K562 (cell line): ENCODE data around the gene AJAP1. TPM values are rescaled to one million over a fixed set of nuclear protein-coding genes. Genes with fewer than 3 reads are reported as not detected.

Source experiments
- ATAC-seq: fragments of 200-7000 bp; cut with Tn5 transposase; 3 replicates; pipeline ENCODE4 v1.9.1; 2020; ENCODE audit warnings: moderate library complexity
- BruUV-seq: library from RNA; stranded (reverse); fragments of 400-500 nt; replicated peaks from 2 replicates; lab custom pipeline; 2021; lab: Mats Ljungman, UMichigan
- CTCF ChIA-PET: fragments of 300-600 bp; formaldehyde crosslinking; extraction: SDS; loops from one replicate; lab custom pipeline; 2021; ENCODE audit warnings: low intra/inter-chr PET ratio; lab: Yijun Ruan, JAX
- POLR2A ChIA-PET: fragments of 300-600, 350-650 bp; sonication (Branson Sonifier 250); formaldehyde crosslinking; extraction: SDS; loops from one replicate; lab custom pipeline; 2021; ENCODE audit warnings: antibody characterized with exemption, inconsistent platforms; lab: Yijun Ruan, JAX
- DNase-seq, 4 experiments: peaks; one replicate each; pipeline versions ENCODE4 v3.0.0 to v3.0.0-alpha.2; 2011 to 2018; ENCODE audit warnings: low spot score in 3 of 4, mixed read lengths in 3 of 4; ENCODE audit errors: extremely low read depth in 1 of 4
- FAIRE-seq: peaks from 2 replicates; lab custom pipeline; 2011; peaks lifted over from hg19 to GRCh38; lab: Jason Lieb, UNC
- H2AFZ ChIP-seq: 2 replicates; pipeline ENCODE4 v1.6.0; 2011; ENCODE audit warnings: low read depth, low read length, control low read depth, inconsistent platforms
- H3K27ac ChIP-seq: fragments of 200-600 bp; 3 replicates; pipeline ENCODE4 v1.8.0; 2011; ENCODE audit warnings: low read depth, mild to moderate bottlenecking, control low read depth, inconsistent platforms, low read length, moderate library complexity, mixed read lengths; ENCODE audit errors: extremely low read depth
- H3K27me3 ChIP-seq, 2 experiments: fragments of 300-600 bp in 1 of 2; 2 replicates in 1 of 2; 3 replicates in 1 of 2; pipeline versions ENCODE4 v1.6.0 to v1.8.0; 2011; ENCODE audit warnings: inconsistent platforms in 2 of 2, low read length in 2 of 2, mild to moderate bottlenecking in 1 of 2, mixed read lengths in 1 of 2, moderate library complexity in 1 of 2; ENCODE audit not compliant: control insufficient read depth in 2 of 2, insufficient read depth in 2 of 2
- H3K36me3 ChIP-seq: fragments of 300-600 bp; 3 replicates; pipeline ENCODE4 v1.8.0; 2011; ENCODE audit warnings: mild to moderate bottlenecking, low read length, inconsistent platforms; ENCODE audit not compliant: control insufficient read depth, insufficient read depth
- H3K4me1 ChIP-seq, 2 experiments: fragments of 200-600 bp in 1 of 2; replicated peaks in 1 of 2; 2 replicates in 1 of 2; 3 replicates in 1 of 2; pipeline versions ENCODE4 v1.5.1 to v1.8.0; 2011; ENCODE audit warnings: inconsistent platforms in 2 of 2, low read length in 2 of 2, mild to moderate bottlenecking in 1 of 2, mixed read lengths in 1 of 2, moderate library complexity in 1 of 2; ENCODE audit not compliant: control insufficient read depth in 2 of 2, insufficient read depth in 2 of 2
- H3K4me2 ChIP-seq: 2 replicates; pipeline ENCODE4 v1.6.1; 2011; ENCODE audit warnings: low read length, control low read depth, inconsistent platforms, mixed read lengths; ENCODE audit not compliant: insufficient read depth
- H3K4me3 ChIP-seq: fragments of 200-600 bp; sonication (generic), shearing (Covaris generic); 2 replicates; pipeline ENCODE4 v1.5.1; 2016; ENCODE audit warnings: control low read depth, inconsistent platforms
- H3K79me2 ChIP-seq: fragments of 200-600 bp; 3 replicates; pipeline ENCODE4 v1.8.0; 2011; ENCODE audit warnings: low read length, inconsistent platforms; ENCODE audit not compliant: control insufficient read depth, insufficient read depth
- H3K9ac ChIP-seq, 2 experiments: 2 replicates each; pipeline versions ENCODE4 v1.6.0 to v1.6.1; 2011; ENCODE audit warnings: low read depth in 2 of 2, low read length in 2 of 2, control low read depth in 1 of 2, inconsistent platforms in 1 of 2, mild to moderate bottlenecking in 1 of 2, mixed read lengths in 1 of 2; ENCODE audit not compliant: insufficient read depth in 1 of 2
- H3K9me1 ChIP-seq: one replicate; pipeline ENCODE4 v1.6.0; 2011; ENCODE audit warnings: inconsistent platforms, mild to moderate bottlenecking, low read length, moderate library complexity; ENCODE audit not compliant: control insufficient read depth, insufficient read depth
- H3K9me3 ChIP-seq: replicated peaks from 2 replicates; pipeline ENCODE4 v1.5.1; 2011; ENCODE audit warnings: low read depth, low read length, inconsistent platforms; ENCODE audit not compliant: control insufficient read depth, insufficient read depth
- H4K20me1 ChIP-seq: replicated peaks from 2 replicates; pipeline ENCODE4 v1.6.1; 2011; ENCODE audit warnings: low read length, inconsistent platforms, mixed read lengths; ENCODE audit not compliant: control insufficient read depth, insufficient read depth
- ARID2 ChIP-seq: fragments of 450-650 bp; IDR thresholded peaks from 2 replicates; pipeline ENCODE4 v1.6.1; 2017; ENCODE audit warnings: antibody characterized with exemption, mild to moderate bottlenecking
- ATF3 ChIP-seq, 2 experiments: fragments of 450-650 bp in 1 of 2; sonication (generic) in 1 of 2; formaldehyde crosslinking in 1 of 2; IDR thresholded peaks in 1 of 2; conservative IDR thresholded peaks in 1 of 2; 2 replicates each; pipeline versions ENCODE4 v1.6.1 to v1.8.1; 2016 to 2023; ENCODE audit warnings: mild to moderate bottlenecking in 2 of 2, moderate library complexity in 2 of 2, inconsistent platforms in 1 of 2, missing genetic modification reagents in 1 of 2
- E2F1 ChIP-seq: sonication (generic); formaldehyde crosslinking; IDR thresholded peaks from 2 replicates; pipeline ENCODE4 v1.8.1; 2023; ENCODE audit warnings: mild to moderate bottlenecking, missing genetic modification reagents, moderate library complexity
- ELF2 ChIP-seq: fragments of 250-450 bp; sonication (Bioruptor Pico); IDR thresholded peaks from 2 replicates; pipeline ENCODE4 v1.5.0; 2021; ENCODE audit warnings: mild to moderate bottlenecking
- ETV6 ChIP-seq, 3 experiments: fragments of 150-350 bp in 1 of 3; sonication (generic) in 1 of 3; formaldehyde crosslinking in 1 of 3; IDR thresholded peaks; 2 replicates each; pipeline versions ENCODE4 v1.6.1 to v1.8.0; 2014 to 2022; ENCODE audit warnings: borderline replicate concordance in 2 of 3, low read depth in 2 of 3, antibody characterized with exemption in 1 of 3, low read length in 1 of 3, mild to moderate bottlenecking in 1 of 3, missing genetic modification reagents in 1 of 3
- EZH2 ChIP-seq: IDR thresholded peaks from 2 replicates; pipeline ENCODE4 v1.6.1; 2012; ENCODE audit warnings: low read depth, mild to moderate bottlenecking, inconsistent platforms, low read length, borderline replicate concordance
- FOXM1 ChIP-seq, 2 experiments: fragments of 450-650 bp in 1 of 2; sonication (generic) in 1 of 2; formaldehyde crosslinking in 1 of 2; IDR thresholded peaks; 2 replicates each; pipeline versions ENCODE4 v1.6.1 to v1.9.0; 2017 to 2022; ENCODE audit warnings: low read depth in 2 of 2, mild to moderate bottlenecking in 2 of 2, missing genetic modification reagents in 1 of 2, moderate library complexity in 1 of 2
- GABPA ChIP-seq: fragments of 200-800 bp; sonication (Bioruptor generic); conservative IDR thresholded peaks from 2 replicates; pipeline ENCODE4 v1.6.1; 2016; ENCODE audit warnings: low read depth, missing genetic modification characterization, missing compliant biosample characterization
- HCFC1 ChIP-seq: IDR thresholded peaks from 2 replicates; pipeline ENCODE4 v1.6.1; 2012; ENCODE audit warnings: low read depth, low read length, improper control_type of control experiment
- HOMEZ ChIP-seq: fragments of 250-450 bp; sonication (Bioruptor Pico); IDR thresholded peaks from 2 replicates; pipeline ENCODE4 v1.4.0; 2020; ENCODE audit warnings: mild to moderate bottlenecking, moderate library complexity
- KDM1A ChIP-seq, 2 experiments: fragments of 450-650 bp; IDR thresholded peaks; 2 replicates each; pipeline ENCODE4 v1.6.1; 2016; ENCODE audit warnings: mild to moderate bottlenecking in 2 of 2
- LEF1 ChIP-seq: fragments of 450-650 bp; IDR thresholded peaks from 2 replicates; pipeline ENCODE4 v1.6.1; 2016; ENCODE audit warnings: mild to moderate bottlenecking
- PRMT5 ChIP-seq: sonication (generic); formaldehyde crosslinking; IDR thresholded peaks from 2 replicates; pipeline ENCODE4 v1.5.0; 2020; ENCODE audit warnings: missing genetic modification reagents
- TEAD1 ChIP-seq, 2 experiments: fragments of 450-650 bp in 1 of 2; sonication (generic) in 1 of 2; formaldehyde crosslinking; IDR thresholded peaks; 2 replicates each; pipeline versions ENCODE4 v1.4.0 to v1.8.0; 2020 to 2022; ENCODE audit warnings: mild to moderate bottlenecking in 2 of 2, missing genetic modification reagents in 1 of 2
- THAP7 ChIP-seq: fragments of 250-450 bp; sonication (Bioruptor Pico); IDR thresholded peaks from 2 replicates; pipeline ENCODE4 v1.5.0; 2021
- XRCC5 ChIP-seq: fragments of 200-400 bp; formaldehyde crosslinking; IDR thresholded peaks from 2 replicates; pipeline ENCODE4 v1.6.1; 2017; ENCODE audit warnings: low read depth, mild to moderate bottlenecking, low read length
- WGBS: fragments of 100-300 bp; shearing (Covaris generic); methylation state at CpG from one replicate; pipeline ENCODE4 v1.1.6; 2016; ENCODE audit warnings: low coverage, mixed read lengths; ENCODE audit not compliant: insufficient coverage; ENCODE audit errors: missing lambda C conversion rate; 5-methylcytosine and 5-hydroxymethylcytosine counted together
- in situ Hi-C: fragments of 300-500 bp; cut with MboI; formaldehyde crosslinking; loops from 4 replicates; pipeline ENCODE4 v1.15.0; 2018; ENCODE audit warnings: inconsistent platforms, mixed read lengths
- intact Hi-C: fragments of 100-400 bp; cut with micrococcal nuclease; formaldehyde crosslinking; loops from 2 replicates; pipeline ENCODE4 v1.14.2; 2022
- polyA plus RNA-seq, 8 experiments: library from polyadenylated mRNA; depleted of rRNA in 4 of 8; stranded (reverse) in 5 of 8; unstranded in 3 of 8; fragments of >200 nt; fragmentation: Nextera tagmentation in 2 of 8; fragmentation: Illumina TruSeq in 1 of 8; extraction: Ambion mirVana in 2 of 8; extraction: Trizol in 1 of 8; gene quantifications; 2 replicates each; pipeline versions ENCODE4 v1.2.1 to v1.2.3, GENCODE V29; 2011 to 2014; ENCODE audit warnings: inconsistent platforms in 1 of 8, missing spikeins in 1 of 8
- total RNA-seq, 7 experiments: library from RNA; depleted of rRNA in 6 of 7; stranded (reverse); fragments of >200 nt in 6 of 7; fragmentation: Illumina TruSeq in 2 of 7; extraction: Trizol in 2 of 7; gene quantifications; 2 replicates each; pipeline versions ENCODE4 v1.2.1 to v1.2.3, GENCODE V29; 2011 to 2021; ENCODE audit warnings: low replicate concordance in 1 of 7

AJAP1 gene
- total and polyA plus RNA-seq, 9 of the 15 experiments (the other 6 are each of a cell fraction or from before 2014, with no cell fraction given): not detected

GRCh38 chr1:4668743-4669700 is 14.6 kb downstream of the AJAP1 start:
- intact Hi-C loops: no loop called here
- Histone ChIP-seq H3K36me3 (no peaks in the 10 kb centered on the region), H3K4me1 (no peaks in the 10 kb centered on the region), H3K79me2 (no peaks in the 10 kb centered on the region), H3K9ac (no peak overlapping the region), H4K20me1 (no peaks in the 10 kb centered on the region; the same call in 1 of the 2 replicates), H3K4me2 (no peak overlapping the region), H3K27me3 (peaks cover 4 to 20% of the 10 kb centered on the region in 2 experiments; a peak in 3 of 5 replicates), H3K4me3 (no peak overlapping the region), H3K9me3 (no peaks in the 10 kb centered on the region), H3K27ac (no peak overlapping the region), H3K9me1 (no peaks in the 10 kb centered on the region), H2AFZ (no peak overlapping the region)
- FAIRE-seq (no peak), DNase-seq (no peak), ATAC-seq (no peak)
- in situ Hi-C loops: no loop called here
- 0% methylated on average over 13 of the region's 13 CpGs for WGBS
- CTCF ChIA-PET: no interaction called here
- POLR2A ChIA-PET: interaction anchor here (1.0 kb wide), 1 partner anchor 15 kb away, joined by 4 read pairs; no protein-coding TSS in a partner anchor
- BruUV-seq: no TSS peak
- TF ChIP-seq ELF2 (CRISPR knock-in tag): no peak
- TF ChIP-seq KDM1A (IDR thresholded peaks at IDR 0.05): no peak
- TF ChIP-seq XRCC5: no peak
- TF ChIP-seq E2F1 (CRISPR knock-in tag): no peak
- TF ChIP-seq HOMEZ (CRISPR knock-in tag): no peak
- TF ChIP-seq TEAD1 (CRISPR knock-in tag; IDR thresholded peaks at IDR 0.05): no peak
- no peak for TF ChIP-seq PRMT5 (CRISPR knock-in tag)
- no peak for TF ChIP-seq ARID2
- TF ChIP-seq THAP7 (CRISPR knock-in tag): no peak
- no peak for TF ChIP-seq GABPA (tag)
- TF ChIP-seq EZH2: no peak
- TF ChIP-seq FOXM1 (IDR thresholded peaks at IDR 0.05; ENCODE audit: low read depth): no peak
- TF ChIP-seq FOXM1 (CRISPR knock-in tag; IDR thresholded peaks at IDR 0.05; ENCODE audit: low read depth): no peak
- no peak for TF ChIP-seq HCFC1
- no peak for TF ChIP-seq LEF1
- TF ChIP-seq ATF3 (IDR thresholded peaks at IDR 0.05): no peak
- TF ChIP-seq ATF3 (CRISPR knock-in tag; conservative IDR thresholded peaks at IDR 0.05): no peak
- no peak for TF ChIP-seq ETV6 (IDR thresholded peaks at IDR 0.05; ENCODE audit: borderline replicate concordance in 1 of 2, low read depth in 2 of 2, low read length in 1 of 2)
- no peak for TF ChIP-seq ETV6 (CRISPR knock-in tag; IDR thresholded peaks at IDR 0.05; ENCODE audit: borderline replicate concordance)
